GM12891 (cell line): ENCODE measurements around the gene FREM3.
A peak's percentile ranks its signal among the peaks of the same experiment; 100 is the strongest.

ENCODE experiments used
- DNase-seq: peaks from one replicate; pipeline ENCODE4 v3.0.0; 2011; ENCODE audit warnings: low spot score; ENCODE audit not compliant: insufficient read length
- FAIRE-seq: peaks from 2 replicates; lab custom pipeline; 2011; peaks lifted over from hg19 to GRCh38; lab: Jason Lieb, UNC
- PAX5 ChIP-seq: IDR thresholded peaks from 2 replicates; pipeline ENCODE4 v1.6.1; 2011; ENCODE audit warnings: low read length, moderate library complexity, mild to moderate bottlenecking; ENCODE audit not compliant: insufficient read depth, severe bottlenecking
- POLR2A ChIP-seq: IDR thresholded peaks from 2 replicates; pipeline ENCODE4 v1.6.1; 2011; ENCODE audit warnings: low read depth, low read length, control low read depth
- POLR2AphosphoS5 ChIP-seq: IDR thresholded peaks from 2 replicates; pipeline ENCODE4 v1.6.1; 2011; ENCODE audit warnings: low read depth, low read length, control low read depth
- POU2F2 ChIP-seq: IDR thresholded peaks from 2 replicates; pipeline ENCODE4 v1.6.1; 2011; ENCODE audit warnings: low read depth, mild to moderate bottlenecking, control low read depth, low read length, moderate library complexity
- SPI1 ChIP-seq: IDR thresholded peaks from 2 replicates; pipeline ENCODE4 v1.6.1; 2011; ENCODE audit warnings: low read depth, low read length, control low read depth
- TAF1 ChIP-seq: IDR thresholded peaks from 2 replicates; pipeline ENCODE4 v1.6.1; 2011; ENCODE audit warnings: low read depth, low read length, control low read depth

FREM3 gene

GRCh38 chr4:143668930-143669552, 31.4 kb downstream of the FREM3 start:
- FAIRE-seq, result peak; percentile 72
- TF ChIP-seq PAX5, result no peak
- TF ChIP-seq POLR2A, result no peak
- TF ChIP-seq POU2F2, result no peak
- TF ChIP-seq POLR2AphosphoS5, result no peak
- TF ChIP-seq SPI1, result no peak
- TF ChIP-seq TAF1, result no peak
- peak; percentile 6 for DNase-seq

- TF ChIP-seq POLR2AphosphoS5 (no peak), PAX5 (no peak), POLR2A (no peak), POU2F2 (no peak), SPI1 (no peak)
- DNase-seq (no peak), FAIRE-seq (no peak)
Observed at GRCh38 chr4:143667461-143667860, 33.0 kb downstream of the FREM3 start.

- no peak for TF ChIP-seq POLR2A
- no peak for TF ChIP-seq TAF1
- FAIRE-seq (no peak), DNase-seq (no peak)
Observed at GRCh38 chr4:143658336-143658735, 42.1 kb downstream of the FREM3 start.

GRCh38 chr4:143654571-143654970, 45.9 kb downstream of the FREM3 start:
- no peak for TF ChIP-seq PAX5
- TF ChIP-seq POLR2AphosphoS5, result no peak
- no peak for TF ChIP-seq TAF1
- no peak for TF ChIP-seq POU2F2
- no peak for TF ChIP-seq SPI1
- no peak for TF ChIP-seq POLR2A
- DNase-seq, result no peak
- no peak for FAIRE-seq

- no peak for DNase-seq
- no peak for FAIRE-seq
- TF ChIP-seq SPI1, result no peak
- no peak for TF ChIP-seq POLR2AphosphoS5
Observed at GRCh38 chr4:143653031-143653430, 47.4 kb downstream of the FREM3 start.

GRCh38 chr4:143643399-143643798, 57.1 kb downstream of the FREM3 start:
- TF ChIP-seq PAX5 (no peak), POU2F2 (no peak), POLR2AphosphoS5 (no peak), SPI1 (no peak), POLR2A (no peak), TAF1 (no peak)
- FAIRE-seq (no peak), DNase-seq (no peak)

GRCh38 chr4:143642611-143643010, 57.9 kb downstream of the FREM3 start:
- TF ChIP-seq POU2F2, result no peak

GRCh38 chr4:143641361-143641760, 59.1 kb downstream of the FREM3 start:
- DNase-seq (no peak), FAIRE-seq (no peak)
- TF ChIP-seq SPI1 (no peak), TAF1 (no peak), POLR2A (no peak), POU2F2 (no peak), PAX5 (no peak), POLR2AphosphoS5 (no peak)

More at GRCh38 chr4:143642611-143643010, 57.9 kb downstream of the FREM3 start:
- no peak for DNase-seq
- no peak for FAIRE-seq

GRCh38 chr4:143634763-143635162, 65.7 kb downstream of the FREM3 start:
- DNase-seq (no peak), FAIRE-seq (no peak)
- TF ChIP-seq TAF1 (no peak), POLR2A (no peak), POU2F2 (no peak), SPI1 (no peak), PAX5 (no peak), POLR2AphosphoS5 (no peak)

- no peak for FAIRE-seq
- no peak for DNase-seq
- TF ChIP-seq PAX5 (no peak), SPI1 (no peak), POU2F2 (no peak), POLR2A (no peak), TAF1 (no peak), POLR2AphosphoS5 (no peak)
Observed at GRCh38 chr4:143633833-143634232, 66.6 kb downstream of the FREM3 start.

GRCh38 chr4:143626134-143626911, 74.2 kb downstream of the FREM3 start:
- no peak for FAIRE-seq
- no peak for DNase-seq

More at GRCh38 chr4:143626134-143626911, 74.2 kb downstream of the FREM3 start:
- TF ChIP-seq POU2F2 (no peak), POLR2AphosphoS5 (no peak), PAX5 (no peak), TAF1 (no peak), POLR2A (no peak), SPI1 (no peak)
